22Rv1 (cell line): ENCODE data around the gene LAMP1.

Experiments used
- ZFX ChIP-seq: fragments of 450-650 bp; IDR thresholded peaks from 2 replicates; pipeline ENCODE4 v1.6.1; 2017; ENCODE audit warnings: antibody characterized with exemption, borderline replicate concordance
- TF ChIP-seq, protein P1 (sequence below): fragments of 450-650 bp; IDR thresholded peaks from 2 replicates; pipeline ENCODE4 v1.5.1; 2017; ENCODE audit warnings: mild to moderate bottlenecking

DNA sequence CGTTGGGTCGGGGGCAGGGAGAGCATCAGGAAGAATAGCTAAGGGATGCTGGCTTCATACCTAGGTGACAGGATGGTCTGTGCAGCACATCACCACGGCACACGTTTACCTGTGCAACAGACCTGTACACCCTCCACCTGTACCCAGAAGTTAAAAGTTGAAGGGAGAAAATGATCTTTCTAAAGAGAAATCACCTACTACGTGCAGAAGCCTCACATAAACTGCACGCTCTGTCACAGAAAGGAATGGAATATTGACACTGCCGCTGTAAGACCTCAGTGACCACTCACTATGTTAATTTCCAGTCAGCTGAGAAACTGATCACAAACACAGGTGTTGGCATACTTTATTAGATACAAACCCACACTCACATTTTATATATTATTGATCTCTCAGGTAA, 26.8 kb downstream of the LAMP1 start:
- TF ChIP-seq ZFX: no peak
- TF ChIP-seq, protein P1, sequence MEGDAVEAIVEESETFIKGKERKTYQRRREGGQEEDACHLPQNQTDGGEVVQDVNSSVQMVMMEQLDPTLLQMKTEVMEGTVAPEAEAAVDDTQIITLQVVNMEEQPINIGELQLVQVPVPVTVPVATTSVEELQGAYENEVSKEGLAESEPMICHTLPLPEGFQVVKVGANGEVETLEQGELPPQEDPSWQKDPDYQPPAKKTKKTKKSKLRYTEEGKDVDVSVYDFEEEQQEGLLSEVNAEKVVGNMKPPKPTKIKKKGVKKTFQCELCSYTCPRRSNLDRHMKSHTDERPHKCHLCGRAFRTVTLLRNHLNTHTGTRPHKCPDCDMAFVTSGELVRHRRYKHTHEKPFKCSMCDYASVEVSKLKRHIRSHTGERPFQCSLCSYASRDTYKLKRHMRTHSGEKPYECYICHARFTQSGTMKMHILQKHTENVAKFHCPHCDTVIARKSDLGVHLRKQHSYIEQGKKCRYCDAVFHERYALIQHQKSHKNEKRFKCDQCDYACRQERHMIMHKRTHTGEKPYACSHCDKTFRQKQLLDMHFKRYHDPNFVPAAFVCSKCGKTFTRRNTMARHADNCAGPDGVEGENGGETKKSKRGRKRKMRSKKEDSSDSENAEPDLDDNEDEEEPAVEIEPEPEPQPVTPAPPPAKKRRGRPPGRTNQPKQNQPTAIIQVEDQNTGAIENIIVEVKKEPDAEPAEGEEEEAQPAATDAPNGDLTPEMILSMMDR: no peak
